BJ (cell line): ENCODE data around the gene C1orf115. TPM values are rescaled to one million over a fixed set of nuclear protein-coding genes. Genes with fewer than 3 reads are reported as not detected.

Experiments
- CTCF ChIA-PET: fragments of 350-600 bp; formaldehyde crosslinking; extraction: SDS; loops from one replicate; lab custom pipeline; 2021; ENCODE audit warnings: antibody characterized with exemption, inconsistent platforms; lab: Yijun Ruan, JAX
- POLR2A ChIA-PET: fragments of 300-600 bp; sonication (Branson Sonifier 250); formaldehyde crosslinking; extraction: SDS; loops from one replicate; lab custom pipeline; 2021; ENCODE audit warnings: antibody characterized with exemption; lab: Charles Lee
- DNase-seq: peaks from one replicate; pipeline ENCODE4 v3.0.0-alpha.2; 2011; ENCODE audit warnings: low read depth
- H3K27me3 ChIP-seq: 2 replicates; pipeline ENCODE4 v1.6.0; 2011; ENCODE audit warnings: low read length; ENCODE audit not compliant: control insufficient read depth, insufficient read depth
- H3K36me3 ChIP-seq: 2 replicates; pipeline ENCODE4 v1.5.1; 2011; ENCODE audit warnings: low read length; ENCODE audit not compliant: control insufficient read depth, insufficient read depth
- H3K4me3 ChIP-seq: 2 replicates; pipeline ENCODE4 v1.5.1; 2011; ENCODE audit warnings: low read depth, mild to moderate bottlenecking, control low read depth, low read length
- CTCF ChIP-seq: IDR thresholded peaks from 2 replicates; pipeline ENCODE4 v1.5.1; 2011; ENCODE audit warnings: low read depth, mild to moderate bottlenecking, control low read depth, inconsistent platforms, low read length, moderate library complexity; ENCODE audit not compliant: insufficient read depth
- polyA plus RNA-seq: library from polyadenylated mRNA; depleted of rRNA; stranded (reverse); fragments of >200 nt; gene quantifications from 2 replicates; pipeline ENCODE4 v1.2.3, GENCODE V29; 2011

C1orf115 gene
- polyA plus RNA-seq, 1 experiment = 3.8 TPM

- no peak for DNase-seq
- ChIA-PET POLR2A (no interaction called here), CTCF (interaction anchor here (1.8 kb wide), 1 partner anchor 73 kb away, joined by 7 read pairs; no protein-coding TSS in a partner anchor)
- no peaks in the 10 kb centered on the region; the same call in 1 of the 2 replicates for H3K27me3 ChIP-seq
- no peak overlapping the region for H3K4me3 ChIP-seq
- no peak for TF ChIP-seq CTCF
- H3K36me3 ChIP-seq = no peaks in the 10 kb centered on the region
Measured at GRCh38 chr1:220702733-220703270, 12.6 kb downstream of the C1orf115 start.

- POLR2A ChIA-PET = no interaction called here
- no peak overlapping the region for H3K4me3 ChIP-seq
Measured at GRCh38 chr1:220703305-220703704, 13.1 kb downstream of the C1orf115 start.

GRCh38 chr1:220705782-220706181, 15.6 kb downstream of the C1orf115 start:
- POLR2A ChIA-PET = no interaction called here
- TF ChIP-seq CTCF = no peak
- no peak overlapping the region for H3K4me3 ChIP-seq
- H3K27me3 ChIP-seq = no peaks in the 10 kb centered on the region
- no peak for DNase-seq
- CTCF ChIA-PET = interaction anchor here (1.3 kb wide), 1 partner anchor 16 kb away, joined by 3 read pairs; no protein-coding TSS in a partner anchor
- H3K36me3 ChIP-seq = no peaks in the 10 kb centered on the region

More at GRCh38 chr1:220703305-220703704, 13.1 kb downstream of the C1orf115 start:
- DNase-seq = no peak
- no peaks in the 10 kb centered on the region for H3K36me3 ChIP-seq
- no peak for TF ChIP-seq CTCF
- CTCF ChIA-PET = interaction anchor here (0.6 to 1.8 kb wide), 3 partner anchors 14 to 360 kb away, joined by 3 to 7 read pairs (median 4); no protein-coding TSS in a partner anchor
- no peaks in the 10 kb centered on the region; the same call in 1 of the 2 replicates for H3K27me3 ChIP-seq

- DNase-seq = no peak
- H3K4me3 ChIP-seq = no peak overlapping the region
- H3K36me3 ChIP-seq = no peaks in the 10 kb centered on the region
- no peaks in the 10 kb centered on the region for H3K27me3 ChIP-seq
- ChIA-PET POLR2A (no interaction called here), CTCF (interaction anchor here (1.3 kb wide), 1 partner anchor 17 kb away, joined by 3 read pairs; no protein-coding TSS in a partner anchor)
- TF ChIP-seq CTCF = no peak
Measured at GRCh38 chr1:220706480-220706879, 16.3 kb downstream of the C1orf115 start.

- Histone ChIP-seq H3K27me3 (no peaks in the 10 kb centered on the region), H3K36me3 (no peaks in the 10 kb centered on the region), H3K4me3 (no peak overlapping the region)
- TF ChIP-seq CTCF = no peak
- DNase-seq = no peak
- ChIA-PET CTCF (no interaction called here), POLR2A (no interaction called here)
Measured at GRCh38 chr1:220707160-220707559, 17.0 kb downstream of the C1orf115 start.
